Measurements from ENCODE around the gene PCDH7. TPM values are rescaled to one million over a fixed set of nuclear protein-coding genes. Genes with fewer than 3 reads are reported as not detected.

PCDH7 gene
- total and polyA plus RNA-seq, 7 donors = 0.04 to 1.6 (median 0.55) TPM

DNA sequence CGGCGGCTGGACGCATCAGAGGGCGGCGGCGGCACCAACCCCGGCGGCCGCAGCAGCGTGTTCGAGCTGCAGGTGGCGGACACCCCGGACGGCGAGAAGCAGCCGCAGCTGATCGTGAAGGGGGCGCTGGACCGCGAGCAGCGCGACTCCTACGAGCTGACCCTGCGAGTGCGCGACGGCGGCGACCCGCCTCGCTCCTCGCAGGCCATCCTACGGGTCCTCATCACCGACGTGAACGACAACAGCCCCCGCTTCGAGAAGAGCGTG is 1.9 kb downstream of the PCDH7 start:
- Histone ChIP-seq H3K4me1 (peaks cover 3% of the 10 kb centered on the region), H3K9me3 (no peaks in the 10 kb centered on the region), H3K4me3 (peak overlapping the region; percentile 60), H3K36me3 (ENCODE audit: insufficient read depth in 1 of 2, low read depth in 1 of 2) (no peaks in the 10 kb centered on the region), H3K27ac (no peak overlapping the region), H3K27me3 (ENCODE audit: insufficient read depth in 3 of 3, low read length in 2 of 3) (peaks cover 0 to 72% (median 15%) of the 10 kb centered on the region in 3 donors)
- TF ChIP-seq, protein P1, sequence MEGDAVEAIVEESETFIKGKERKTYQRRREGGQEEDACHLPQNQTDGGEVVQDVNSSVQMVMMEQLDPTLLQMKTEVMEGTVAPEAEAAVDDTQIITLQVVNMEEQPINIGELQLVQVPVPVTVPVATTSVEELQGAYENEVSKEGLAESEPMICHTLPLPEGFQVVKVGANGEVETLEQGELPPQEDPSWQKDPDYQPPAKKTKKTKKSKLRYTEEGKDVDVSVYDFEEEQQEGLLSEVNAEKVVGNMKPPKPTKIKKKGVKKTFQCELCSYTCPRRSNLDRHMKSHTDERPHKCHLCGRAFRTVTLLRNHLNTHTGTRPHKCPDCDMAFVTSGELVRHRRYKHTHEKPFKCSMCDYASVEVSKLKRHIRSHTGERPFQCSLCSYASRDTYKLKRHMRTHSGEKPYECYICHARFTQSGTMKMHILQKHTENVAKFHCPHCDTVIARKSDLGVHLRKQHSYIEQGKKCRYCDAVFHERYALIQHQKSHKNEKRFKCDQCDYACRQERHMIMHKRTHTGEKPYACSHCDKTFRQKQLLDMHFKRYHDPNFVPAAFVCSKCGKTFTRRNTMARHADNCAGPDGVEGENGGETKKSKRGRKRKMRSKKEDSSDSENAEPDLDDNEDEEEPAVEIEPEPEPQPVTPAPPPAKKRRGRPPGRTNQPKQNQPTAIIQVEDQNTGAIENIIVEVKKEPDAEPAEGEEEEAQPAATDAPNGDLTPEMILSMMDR (IDR thresholded peaks at IDR 0.05) = no peak
- intact Hi-C loops (cut with DNase I) = no loop called here
- WGBS, 3 donors = 0 to 2% (median 1%) methylated on average over 23 to 39 of the region's 39 CpGs
- no peak for ATAC-seq
- no peak for DNase-seq

DNA sequence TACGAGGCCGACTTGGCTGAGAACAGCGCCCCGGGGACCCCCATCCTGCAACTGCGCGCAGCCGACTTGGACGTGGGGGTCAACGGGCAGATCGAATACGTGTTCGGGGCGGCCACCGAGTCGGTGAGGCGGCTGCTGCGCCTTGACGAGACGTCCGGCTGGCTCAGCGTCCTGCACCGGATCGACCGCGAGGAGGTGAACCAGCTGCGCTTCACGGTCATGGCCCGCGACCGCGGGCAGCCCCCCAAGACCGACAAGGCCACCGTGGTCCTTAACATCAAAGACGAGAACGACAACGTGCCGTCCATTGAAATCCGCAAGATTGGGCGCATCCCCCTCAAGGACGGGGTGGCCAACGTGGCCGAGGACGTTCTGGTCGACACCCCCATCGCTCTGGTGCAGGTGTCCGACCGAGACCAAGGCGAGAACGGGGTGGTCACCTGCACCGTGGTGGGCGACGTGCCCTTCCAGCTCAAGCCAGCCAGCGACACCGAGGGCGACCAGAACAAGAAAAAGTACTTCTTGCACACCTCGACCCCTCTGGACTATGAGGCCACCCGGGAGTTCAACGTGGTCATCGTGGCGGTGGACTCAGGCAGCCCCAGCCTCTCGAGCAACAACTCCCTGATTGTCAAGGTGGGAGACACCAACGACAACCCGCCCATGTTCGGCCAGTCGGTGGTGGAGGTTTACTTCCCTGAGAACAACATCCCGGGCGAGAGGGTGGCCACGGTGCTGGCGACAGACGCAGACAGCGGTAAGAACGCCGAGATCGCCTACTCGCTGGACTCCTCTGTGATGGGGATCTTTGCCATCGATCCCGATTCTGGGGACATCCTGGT is 2.4 kb downstream of the PCDH7 start:
- Histone ChIP-seq H3K4me1 (peaks cover 3% of the 10 kb centered on the region), H3K27me3 (ENCODE audit: insufficient read depth in 3 of 3, low read length in 2 of 3) (peaks cover 0 to 67% (median 12%) of the 10 kb centered on the region in 3 donors), H3K4me3 (peak overlapping the region; percentile 60), H3K27ac (no peak overlapping the region), H3K36me3 (ENCODE audit: insufficient read depth in 1 of 2, low read depth in 1 of 2) (no peaks in the 10 kb centered on the region), H3K9me3 (no peaks in the 10 kb centered on the region)
- DNase-seq = peak; percentile 14 to 52
- TF ChIP-seq, protein P1 (IDR thresholded peaks at IDR 0.05) = no peak
- WGBS, 3 donors = 11 to 15% (median 12%) methylated on average over 77 of the region's 77 CpGs
- no peak for ATAC-seq
- intact Hi-C loops (cut with DNase I) = no loop called here

DNA sequence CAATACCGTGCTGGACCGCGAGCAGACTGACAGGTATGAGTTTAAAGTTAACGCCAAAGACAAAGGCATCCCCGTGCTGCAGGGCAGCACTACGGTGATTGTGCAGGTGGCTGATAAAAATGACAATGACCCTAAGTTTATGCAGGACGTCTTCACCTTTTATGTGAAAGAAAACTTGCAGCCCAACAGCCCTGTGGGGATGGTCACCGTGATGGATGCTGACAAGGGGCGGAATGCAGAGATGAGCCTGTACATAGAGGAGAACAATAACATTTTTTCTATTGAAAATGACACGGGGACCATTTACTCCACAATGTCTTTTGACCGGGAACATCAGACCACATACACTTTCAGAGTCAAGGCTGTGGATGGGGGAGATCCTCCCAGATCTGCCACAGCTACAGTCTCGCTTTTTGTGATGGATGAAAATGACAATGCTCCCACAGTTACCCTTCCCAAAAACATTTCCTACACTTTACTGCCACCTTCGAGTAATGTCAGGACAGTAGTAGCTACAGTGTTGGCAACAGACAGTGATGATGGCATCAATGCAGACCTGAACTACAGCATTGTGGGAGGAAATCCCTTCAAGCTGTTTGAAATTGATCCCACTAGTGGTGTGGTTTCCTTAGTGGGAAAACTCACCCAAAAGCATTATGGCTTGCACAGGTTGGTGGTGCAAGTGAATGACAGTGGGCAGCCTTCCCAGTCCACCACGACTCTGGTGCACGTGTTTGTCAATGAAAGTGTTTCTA is 3.2 kb downstream of the PCDH7 start:
- Histone ChIP-seq H3K4me1 (peaks cover 3% of the 10 kb centered on the region), H3K27me3 (ENCODE audit: insufficient read depth in 3 of 3, low read length in 2 of 3) (peaks cover 0 to 59% (median 12%) of the 10 kb centered on the region in 3 donors), H3K36me3 (ENCODE audit: insufficient read depth in 1 of 2, low read depth in 1 of 2) (no peaks in the 10 kb centered on the region), H3K27ac (no peak overlapping the region), H3K9me3 (no peaks in the 10 kb centered on the region), H3K4me3 (no peak overlapping the region)
- 35 to 51% (median 42%) methylated on average over 15 of the region's 15 CpGs for whole genome bisulfite sequencing, 3 donors
- ATAC-seq (no peak), DNase-seq (no peak)
- TF ChIP-seq, protein P1 (IDR thresholded peaks at IDR 0.05) = no peak
- intact Hi-C loops (cut with DNase I) = no loop called here

DNA sequence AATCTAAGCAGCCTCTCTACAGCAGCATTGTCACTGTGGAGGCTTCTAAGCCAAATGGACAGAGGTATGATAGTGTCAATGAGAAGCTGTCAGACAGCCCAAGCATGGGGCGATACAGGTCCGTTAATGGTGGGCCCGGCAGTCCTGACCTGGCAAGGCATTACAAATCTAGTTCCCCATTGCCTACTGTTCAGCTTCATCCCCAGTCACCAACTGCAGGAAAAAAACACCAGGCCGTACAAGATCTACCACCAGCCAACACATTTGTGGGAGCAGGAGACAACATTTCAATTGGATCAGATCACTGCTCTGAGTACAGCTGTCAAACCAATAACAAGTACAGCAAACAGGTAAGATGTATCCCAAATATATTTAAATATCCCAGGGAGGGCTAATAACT is 4.1 kb downstream of the PCDH7 start:
- TF ChIP-seq, protein P1 (IDR thresholded peaks at IDR 0.05) = no peak
- peaks cover 0 to 50% (median 12%) of the 10 kb centered on the region in 3 donors for H3K27me3 ChIP-seq (ENCODE audit: insufficient read depth in 3 of 3, low read length in 2 of 3)
- H3K4me1 ChIP-seq = peaks cover 3% of the 10 kb centered on the region
- intact Hi-C loops (cut with DNase I) = no loop called here
- H3K27ac ChIP-seq = no peak overlapping the region
- WGBS, 3 donors = 44 to 61% (median 56%) methylated on average over 4 of the region's 4 CpGs
- no peaks in the 10 kb centered on the region for H3K36me3 ChIP-seq (ENCODE audit: insufficient read depth in 1 of 2, low read depth in 1 of 2)
- H3K9me3 ChIP-seq = no peaks in the 10 kb centered on the region
- ATAC-seq (no peak), DNase-seq (no peak)
- H3K4me3 ChIP-seq = no peak overlapping the region

All from psoas muscle (tissue), 8 donors.